HG03378 (cell line): ENCODE data around the gene POLR3B.
"Not testable (repeated sequence)": the region's sequence is repeated elsewhere in the genome, so short reads cannot be mapped to it uniquely, and the experiment has no call there.

Experiments
- ATAC-seq: cut with Tn5 transposase; IDR thresholded peaks from one replicate; pipeline ENCODE4 v1.9.1; 2021; ENCODE audit warnings: mild to moderate bottlenecking, moderate library complexity; ENCODE audit not compliant: unreplicated experiment

The POLR3B gene

GRCh38 chr12:106357549-106358395 lies at the start of gene POLR3B:
Gene POLR3B, plus strand, starts transcription at chr12:106357748. Its CDS starts 132 bp downstream, at chr12:106357880.
- peak; percentile 88 for ATAC-seq

- no peak for ATAC-seq
These were observed 49.4 kb upstream of the POLR3B start for GRCh38 chr12:106308121-106308520.

- ATAC-seq, result no peak
These were observed 48.9 kb upstream of the POLR3B start for GRCh38 chr12:106308611-106309010.

- no peak for ATAC-seq
These were observed 47.7 kb upstream of the POLR3B start for GRCh38 chr12:106309671-106310505.

GRCh38 chr12:106310687-106311086 lies 46.9 kb upstream of the POLR3B start:
- no peak for ATAC-seq

GRCh38 chr12:106311139-106311538 lies 46.4 kb upstream of the POLR3B start:
- no peak for ATAC-seq

- not testable (repeated sequence) for ATAC-seq
These were observed 44.1 kb upstream of the POLR3B start for GRCh38 chr12:106313413-106313812.

- ATAC-seq, result no peak
These were observed 42.0 kb upstream of the POLR3B start for GRCh38 chr12:106315523-106315922.

- ATAC-seq, result no peak
These were observed 40.0 kb upstream of the POLR3B start for GRCh38 chr12:106317406-106318082.

- ATAC-seq, result no peak
These were observed 36.3 kb upstream of the POLR3B start for GRCh38 chr12:106321139-106321850.

GRCh38 chr12:106323537-106323936 lies 34.0 kb upstream of the POLR3B start:
- ATAC-seq, result no peak

- no peak for ATAC-seq
These were observed 30.2 kb upstream of the POLR3B start for GRCh38 chr12:106327309-106327869.

GRCh38 chr12:106328735-106329134 lies 28.8 kb upstream of the POLR3B start:
- ATAC-seq, result no peak

- no peak for ATAC-seq
These were observed 28.1 kb upstream of the POLR3B start for GRCh38 chr12:106329231-106329982.

GRCh38 chr12:106331599-106331998 lies 25.9 kb upstream of the POLR3B start:
- ATAC-seq, result no peak

GRCh38 chr12:106332536-106332935 lies 25.0 kb upstream of the POLR3B start:
- no peak for ATAC-seq

- no peak for ATAC-seq
These were observed 24.5 kb upstream of the POLR3B start for GRCh38 chr12:106333010-106333409.

- ATAC-seq, result no peak
These were observed 23.8 kb upstream of the POLR3B start for GRCh38 chr12:106333756-106334155.

GRCh38 chr12:106341086-106341877 lies 16.3 kb upstream of the POLR3B start:
- no peak for ATAC-seq
